ENCODE data around the gene OR9A2. TPM values are rescaled to one million over a fixed set of nuclear protein-coding genes. Genes with fewer than 3 reads are reported as not detected.
A peak's percentile ranks its signal among the peaks of the same experiment; 100 is the strongest.

OR9A2 gene
- not detected in 2 replicates for total RNA-seq (2021)
- Bru-seq, nascent RNA: percentile 6 among the genes with signal in this experiment
- percentile 15 among the genes with signal in this experiment for BruChase-seq, experiment 1, labeled RNA remaining after a 2-hour chase
- not detected for BruChase-seq, experiment 2, labeled RNA remaining after a 6-hour chase
- long read RNA-seq: 0 reads

DNA sequence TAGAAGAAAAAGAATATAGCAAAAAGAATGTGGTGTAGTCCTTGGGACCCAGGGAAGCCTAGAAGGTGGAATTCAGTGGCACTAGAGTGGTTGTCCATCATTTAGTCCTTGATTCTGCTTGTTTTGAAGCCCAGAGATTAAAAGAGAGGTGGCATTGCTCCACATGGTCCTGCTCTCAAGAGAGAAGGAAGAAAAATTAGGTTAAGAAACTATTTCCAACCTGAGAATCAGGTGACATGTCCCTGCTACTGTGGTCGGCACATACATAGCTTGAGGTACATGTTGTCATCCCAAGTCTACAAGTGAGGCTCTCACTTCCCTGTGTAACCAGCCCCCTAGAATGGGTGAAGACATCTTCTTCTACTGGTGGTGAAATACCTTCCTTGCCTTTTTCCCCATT, at the start of gene OR9A2:
Gene OR9A2 (minus strand): TSS at position 101 of the 400 bp plus-strand sequence. CDS start 0 bp downstream, at position 101.
- CTCF ChIA-PET: no interaction called here

GRCh38 chr7:143074141-143074540, 47.2 kb upstream of the OR9A2 start:
- H3K79me2 ChIP-seq (ENCODE audit: low read depth): no peaks in the 10 kb centered on the region
- H3K4me1 ChIP-seq (replicated peaks; ENCODE audit: insufficient read depth): no peaks in the 10 kb centered on the region
- H2AFZ ChIP-seq: no peak overlapping the region
- ChIA-PET CTCF (no interaction called here), POLR2A (ENCODE audit: unreplicated experiment) (no interaction called here)
- H3K27me3 ChIP-seq (ENCODE audit: insufficient read depth, low read depth): no peaks in the 10 kb centered on the region
- intact Hi-C loops (cut with micrococcal nuclease; ENCODE audit: unreplicated experiment): no loop called here
- H3K9me3 ChIP-seq (ENCODE audit: insufficient read depth, low read depth): no peaks in the 10 kb centered on the region
- no peaks in the 10 kb centered on the region for H3F3A ChIP-seq (ENCODE audit: insufficient read depth, low read depth)
- H4K20me1 ChIP-seq (ENCODE audit: insufficient read depth): no peaks in the 10 kb centered on the region
- TF ChIP-seq EZH2 (IDR thresholded peaks at IDR 0.05; ENCODE audit: low read depth) (no peak), CTCF (conservative IDR thresholded peaks at IDR 0.05) (no peak)
- H3K4me2 ChIP-seq: no peak overlapping the region
- no peak overlapping the region for H3K4me3 ChIP-seq
- BruUV-seq (replicated peaks): no TSS peak
- H3K36me3 ChIP-seq (ENCODE audit: low read depth): no peaks in the 10 kb centered on the region
- H3K9me2 ChIP-seq (ENCODE audit: insufficient read depth): no peaks in the 10 kb centered on the region
- no peak overlapping the region for H3K27ac ChIP-seq
- no peak for DNase-seq

More for the DNA sequence above, at the start of gene OR9A2:
- intact Hi-C loops (cut with micrococcal nuclease; ENCODE audit: unreplicated experiment): no loop called here
- DNase-seq: no peak
- Histone ChIP-seq H3K27ac (no peak within 1 kb of the TSS), H3K4me3 (no peak within 1 kb of the TSS), H3K9me3 (ENCODE audit: insufficient read depth, low read depth) (no peaks in the 10 kb centered on the region), H3K4me2 (no peak within 1 kb of the TSS), H3K36me3 (ENCODE audit: low read depth) (no peaks in the 10 kb centered on the region), H4K20me1 (ENCODE audit: insufficient read depth) (no peaks in the 10 kb centered on the region), H3K79me2 (ENCODE audit: low read depth) (no peaks in the 10 kb centered on the region), H3F3A (ENCODE audit: insufficient read depth, low read depth) (no peaks in the 10 kb centered on the region), H2AFZ (no peak within 1 kb of the TSS), H3K4me1 (replicated peaks; ENCODE audit: insufficient read depth) (no peaks in the 10 kb centered on the region), H3K9me2 (ENCODE audit: insufficient read depth) (no peaks in the 10 kb centered on the region), H3K27me3 (ENCODE audit: insufficient read depth, low read depth) (peaks cover 6% of the 10 kb centered on the region; the same call in 1 of the 2 replicates)
- POLR2A ChIA-PET (ENCODE audit: unreplicated experiment): interaction anchor here (0.6 kb wide), 1 partner anchor 483 kb away, joined by 9 read pairs; no protein-coding TSS in a partner anchor
- TF ChIP-seq EZH2 (IDR thresholded peaks at IDR 0.05; ENCODE audit: low read depth): no peak
- no TSS peak for BruUV-seq (replicated peaks)

DNA sequence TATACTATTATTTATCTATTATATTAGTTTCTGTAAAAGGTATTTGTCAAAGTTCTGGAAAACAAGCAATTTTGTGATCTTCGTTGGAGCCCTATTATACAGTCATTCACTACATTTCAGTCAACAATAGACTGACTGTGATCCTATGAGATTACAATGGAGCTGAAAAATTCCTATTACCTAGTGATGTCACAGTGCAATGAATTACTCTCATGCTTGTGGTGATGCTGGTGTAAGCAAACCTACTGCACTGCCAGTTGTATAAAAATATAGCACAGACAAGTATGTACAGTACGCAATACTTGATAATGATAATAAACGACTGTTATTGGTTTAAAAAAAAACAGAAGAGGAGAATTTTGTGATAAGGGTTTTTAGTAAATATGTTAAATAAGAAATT, 46.6 kb upstream of the OR9A2 start:
- ChIA-PET POLR2A (ENCODE audit: unreplicated experiment) (no interaction called here), CTCF (no interaction called here)
- no peaks in the 10 kb centered on the region for H3K36me3 ChIP-seq (ENCODE audit: low read depth)
- H3K4me1 ChIP-seq (replicated peaks; ENCODE audit: insufficient read depth): no peaks in the 10 kb centered on the region
- no peaks in the 10 kb centered on the region for H3K27me3 ChIP-seq (ENCODE audit: insufficient read depth, low read depth)
- no peak for TF ChIP-seq EZH2 (IDR thresholded peaks at IDR 0.05; ENCODE audit: low read depth)
- TF ChIP-seq CTCF (conservative IDR thresholded peaks at IDR 0.05): no peak
- H3K4me2 ChIP-seq: no peak overlapping the region
- H3K4me3 ChIP-seq: no peak overlapping the region
- H3K9me3 ChIP-seq (ENCODE audit: insufficient read depth, low read depth): no peaks in the 10 kb centered on the region
- intact Hi-C loops (cut with micrococcal nuclease; ENCODE audit: unreplicated experiment): no loop called here
- no peak for DNase-seq
- no peaks in the 10 kb centered on the region for H4K20me1 ChIP-seq (ENCODE audit: insufficient read depth)
- H3K9me2 ChIP-seq (ENCODE audit: insufficient read depth): no peaks in the 10 kb centered on the region
- no peak overlapping the region for H3K27ac ChIP-seq
- no peaks in the 10 kb centered on the region for H3F3A ChIP-seq (ENCODE audit: insufficient read depth, low read depth)
- no peaks in the 10 kb centered on the region for H3K79me2 ChIP-seq (ENCODE audit: low read depth)
- BruUV-seq (replicated peaks): no TSS peak
- H2AFZ ChIP-seq: no peak overlapping the region
